Endothelial cell (in vitro differentiated cells): ENCODE data around the gene PIGO. TPM values are rescaled to one million over a fixed set of nuclear protein-coding genes. Genes with fewer than 3 reads are reported as not detected.

Experiments used
- DNase-seq: peaks from one replicate; pipeline ENCODE4 v3.0.0; 2021; ENCODE audit warnings: low spot score
- H3K27ac Mint-ChIP-seq: one replicate; pipeline ENCODE4 v1.8.0; 2021; ENCODE audit warnings: mixed read lengths, inconsistent platforms; ENCODE audit not compliant: unreplicated experiment
- H3K27me3 Mint-ChIP-seq: one replicate; pipeline ENCODE4 v1.8.0; 2021; ENCODE audit warnings: mild to moderate bottlenecking, moderate library complexity, mixed read lengths, inconsistent platforms; ENCODE audit not compliant: unreplicated experiment
- H3K36me3 Mint-ChIP-seq: one replicate; pipeline ENCODE4 v1.8.0; 2021; ENCODE audit warnings: mild to moderate bottlenecking, low read depth, mixed read lengths, inconsistent platforms; ENCODE audit not compliant: unreplicated experiment
- H3K4me1 Mint-ChIP-seq: one replicate; pipeline ENCODE4 v1.8.0; 2021; ENCODE audit warnings: mild to moderate bottlenecking, mixed read lengths, inconsistent platforms; ENCODE audit not compliant: unreplicated experiment
- H3K4me3 Mint-ChIP-seq: one replicate; pipeline ENCODE4 v1.8.0; 2021; ENCODE audit warnings: mild to moderate bottlenecking, mixed read lengths, inconsistent platforms; ENCODE audit not compliant: unreplicated experiment
- H3K9me3 Mint-ChIP-seq: one replicate; pipeline ENCODE4 v1.8.0; 2021; ENCODE audit warnings: mixed read lengths, inconsistent platforms; ENCODE audit not compliant: unreplicated experiment
- long read RNA-seq: library from polyadenylated mRNA; unstranded; transcript quantifications from one replicate; pipeline ENCODE4 v2.0.0, GENCODE V29; 2020; ENCODE audit not compliant: unreplicated experiment
- total RNA-seq: library from RNA; stranded (reverse); fragmentation: NEBNext Ultra II Directional; extraction: Animal tissue kit (Norgen Biotek cat#: 25700); gene quantifications from one replicate; pipeline ENCODE4 v1.2.1, GENCODE V29; 2021; ENCODE audit not compliant: unreplicated experiment
- TF ChIP-seq, protein P1 (sequence below): fragments of 200-600 bp; sonication (generic); IDR thresholded peaks from one replicate; pipeline ENCODE4 v1.5.0; 2021; ENCODE audit warnings: antibody characterized with exemption; ENCODE audit not compliant: unreplicated experiment

PIGO gene
- 20.3 TPM for total RNA-seq
- long read RNA-seq, partial matches to known transcripts, result 2 of 8 reads
- long read RNA-seq, other reads (novel, unspliced or antisense), result 2 of 8 reads

GRCh38 chr9:35096035-35096849 lies at the start of gene PIGO:
TSS of gene PIGO (minus strand) at chr9:35096591. CDS start at chr9:35095565, 1,026 bp downstream.
- DNase-seq, result peak; percentile 92

DNA sequence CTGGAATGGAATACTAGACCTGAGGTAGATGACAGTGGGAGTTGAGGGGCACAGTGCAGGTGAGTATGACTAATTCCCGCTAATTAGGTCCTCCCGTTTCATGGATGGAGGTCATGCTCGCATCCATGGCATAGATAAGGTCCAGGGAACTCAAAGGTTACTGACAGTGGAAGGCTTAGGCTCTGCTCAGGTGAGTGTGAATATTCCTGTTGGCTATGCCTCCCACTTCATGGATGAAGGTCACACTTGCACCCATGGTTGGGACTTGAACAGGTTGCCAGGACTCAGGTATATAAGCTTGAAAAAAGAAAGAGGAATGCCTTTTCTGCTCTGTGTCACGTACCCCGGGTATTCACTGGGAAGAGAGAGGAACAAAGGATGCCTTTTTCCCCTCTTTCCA lies 45.6 kb upstream of the PIGO start:
- H3K36me3 Mint-ChIP-seq, result peaks cover 18% of the 10 kb centered on the region
- no peak for DNase-seq
- H3K4me1 Mint-ChIP-seq, result no peaks in the 10 kb centered on the region
- TF ChIP-seq, protein P1, sequence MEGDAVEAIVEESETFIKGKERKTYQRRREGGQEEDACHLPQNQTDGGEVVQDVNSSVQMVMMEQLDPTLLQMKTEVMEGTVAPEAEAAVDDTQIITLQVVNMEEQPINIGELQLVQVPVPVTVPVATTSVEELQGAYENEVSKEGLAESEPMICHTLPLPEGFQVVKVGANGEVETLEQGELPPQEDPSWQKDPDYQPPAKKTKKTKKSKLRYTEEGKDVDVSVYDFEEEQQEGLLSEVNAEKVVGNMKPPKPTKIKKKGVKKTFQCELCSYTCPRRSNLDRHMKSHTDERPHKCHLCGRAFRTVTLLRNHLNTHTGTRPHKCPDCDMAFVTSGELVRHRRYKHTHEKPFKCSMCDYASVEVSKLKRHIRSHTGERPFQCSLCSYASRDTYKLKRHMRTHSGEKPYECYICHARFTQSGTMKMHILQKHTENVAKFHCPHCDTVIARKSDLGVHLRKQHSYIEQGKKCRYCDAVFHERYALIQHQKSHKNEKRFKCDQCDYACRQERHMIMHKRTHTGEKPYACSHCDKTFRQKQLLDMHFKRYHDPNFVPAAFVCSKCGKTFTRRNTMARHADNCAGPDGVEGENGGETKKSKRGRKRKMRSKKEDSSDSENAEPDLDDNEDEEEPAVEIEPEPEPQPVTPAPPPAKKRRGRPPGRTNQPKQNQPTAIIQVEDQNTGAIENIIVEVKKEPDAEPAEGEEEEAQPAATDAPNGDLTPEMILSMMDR, result no peak
- H3K27ac Mint-ChIP-seq, result no peak overlapping the region
- H3K9me3 Mint-ChIP-seq, result peaks cover 4% of the 10 kb centered on the region
- H3K4me3 Mint-ChIP-seq, result no peak overlapping the region
- H3K27me3 Mint-ChIP-seq, result peaks cover 1% of the 10 kb centered on the region

More at GRCh38 chr9:35096035-35096849, at the start of gene PIGO:
- H3K27ac Mint-ChIP-seq, result peak within 1 kb of the TSS; percentile 90
- peaks cover 24% of the 10 kb centered on the region for H3K36me3 Mint-ChIP-seq
- peak within 1 kb of the TSS; percentile 89 for H3K4me3 Mint-ChIP-seq
- TF ChIP-seq, protein P1, result peak; percentile 93
- H3K4me1 Mint-ChIP-seq, result peaks cover 9% of the 10 kb centered on the region
- no peaks in the 10 kb centered on the region for H3K9me3 Mint-ChIP-seq
- H3K27me3 Mint-ChIP-seq, result peaks cover 11% of the 10 kb centered on the region

- Mint-ChIP-seq H3K27ac (no peak overlapping the region), H3K27me3 (peaks cover 1% of the 10 kb centered on the region), H3K36me3 (peaks cover 18% of the 10 kb centered on the region), H3K9me3 (peaks cover 4% of the 10 kb centered on the region), H3K4me1 (no peaks in the 10 kb centered on the region), H3K4me3 (no peak overlapping the region)
- TF ChIP-seq, protein P1, result no peak
- no peak for DNase-seq
Measured at GRCh38 chr9:35140093-35140492, 43.7 kb upstream of the PIGO start.

DNA sequence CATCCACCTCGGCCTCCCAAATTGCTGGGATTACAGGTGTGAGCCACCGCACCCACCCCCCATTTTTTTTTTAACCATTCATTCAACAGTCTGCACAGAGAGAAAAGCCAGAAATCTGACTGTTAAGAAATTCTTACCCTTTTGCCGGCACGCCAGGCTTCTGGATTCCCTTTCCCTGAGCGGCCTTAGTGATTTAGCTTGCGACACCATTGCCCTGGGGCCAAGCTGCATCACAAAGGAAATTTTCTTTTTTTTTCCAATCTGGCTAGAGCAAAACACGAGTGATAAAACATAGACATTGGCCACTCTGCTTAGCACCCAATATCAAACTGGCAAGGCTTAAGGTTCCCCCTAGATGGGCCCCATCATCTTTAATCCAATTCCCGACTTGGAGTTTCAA lies 40.5 kb upstream of the PIGO start:
- Mint-ChIP-seq H3K27me3 (peaks cover 1% of the 10 kb centered on the region), H3K36me3 (peaks cover 17% of the 10 kb centered on the region), H3K9me3 (peaks cover 4% of the 10 kb centered on the region), H3K4me1 (no peaks in the 10 kb centered on the region), H3K4me3 (no peak overlapping the region), H3K27ac (no peak overlapping the region)
- DNase-seq, result no peak
- TF ChIP-seq, protein P1, result no peak

DNA sequence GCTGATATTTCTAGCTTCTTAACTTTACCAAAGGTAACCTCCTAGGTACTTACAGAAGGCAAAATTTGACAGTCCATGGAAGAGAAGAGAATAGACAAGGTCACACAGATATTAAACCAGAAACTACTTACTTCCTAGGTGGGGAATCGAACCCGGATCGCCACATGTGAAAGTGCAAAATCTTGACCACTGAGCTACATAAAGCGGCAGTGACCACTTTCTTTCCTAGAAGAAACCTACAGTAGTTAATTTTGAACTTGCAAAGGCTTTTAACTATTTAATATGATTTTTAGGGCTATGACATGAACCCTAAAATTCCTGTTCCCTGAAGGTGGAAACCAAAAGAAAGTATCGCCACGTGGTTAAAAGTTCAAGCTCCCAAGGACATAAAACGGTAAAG lies 39.6 kb upstream of the PIGO start:
- H3K27ac Mint-ChIP-seq, result no peak overlapping the region

More for the DNA sequence above, 39.6 kb upstream of the PIGO start:
- TF ChIP-seq, protein P1, result no peak
- Mint-ChIP-seq H3K27me3 (peaks cover 1% of the 10 kb centered on the region), H3K4me3 (no peak overlapping the region), H3K36me3 (peaks cover 16% of the 10 kb centered on the region), H3K9me3 (peaks cover 4% of the 10 kb centered on the region), H3K4me1 (no peaks in the 10 kb centered on the region)
- no peak for DNase-seq
